ENCODE results near the gene KBTBD8. TPM values are rescaled to one million over a fixed set of nuclear protein-coding genes. Genes with fewer than 3 reads are reported as not detected.

KBTBD8 gene
- total RNA-seq, 2 experiments from 2014 or later = 7.1 to 7.7 TPM

- peaks cover 13% of the 10 kb centered on the region for H3K36me3 Mint-ChIP-seq (ENCODE audit: low read depth)
- peaks cover 0 to 18% of the 10 kb centered on the region in 2 experiments for H3K27me3 ChIP-seq (ENCODE audit: control insufficient read depth in 1 of 2, insufficient read depth in 2 of 2, low read length in 2 of 2)
- H3K36me3 ChIP-seq (ENCODE audit: insufficient read depth, low read length) = no peaks in the 10 kb centered on the region
- peak overlapping the region in 1 of 2 donors; percentile 67 for H3K27ac ChIP-seq (ENCODE audit: low read depth in 1 of 2, low read length in 2 of 2)
- ATAC-seq (ENCODE audit: poor library complexity) (no peak), DNase-seq (peak in 2 of 14 experiments; percentile 9 to 94)
- H3K9me3 Mint-ChIP-seq = no peaks in the 10 kb centered on the region
- peaks cover 35% of the 10 kb centered on the region for H3K4me1 Mint-ChIP-seq (ENCODE audit: low read depth)
- ChIA-PET CTCF (interaction anchor here (1.3 to 1.9 kb wide), 2 partner anchors 25 to 116 kb away, joined by 7 to 8 read pairs; no protein-coding TSS in a partner anchor), POLR2A (interaction anchor here (0.8 to 2.7 kb wide), 10 partner anchors 9 to 777 kb away, joined by 3 to 29 read pairs (median 4); partner anchors contain the start of genes SLC25A26 and SUCLG2)
- H3K4me3 ChIP-seq (ENCODE audit: low read length) = peak overlapping the region; percentile 73
- H3K27ac Mint-ChIP-seq = peak overlapping the region; percentile 89
- intact Hi-C loops (cut with DNase I, micrococcal nuclease) = loop anchor here (2.0 to 10.0 kb wide), 6 partner anchors 25 to 780 kb away; partner anchors contain the start of genes LRIG1 (in 1 of the 2) and SUCLG2 (in 1 of the 2)
- TF ChIP-seq CTCF (IDR thresholded peaks at IDR 0.05) = no peak
- peaks cover 40% of the 10 kb centered on the region for H3K27me3 Mint-ChIP-seq
- H3K4me1 ChIP-seq (ENCODE audit: insufficient read depth, low read length) = peaks cover 16% of the 10 kb centered on the region
- H3K9me3 ChIP-seq (ENCODE audit: control insufficient read depth in 1 of 2, insufficient read depth in 1 of 2, low read length in 2 of 2) = no peaks in the 10 kb centered on the region
- peak overlapping the region; percentile 98 for H3K4me3 Mint-ChIP-seq
Observed at GRCh38 chr3:66997560-66998112, 471 bp upstream of the KBTBD8 start.

GRCh38 chr3:66998904-66999235 lies 763 bp downstream of the KBTBD8 start:
- ATAC-seq (ENCODE audit: poor library complexity) (no peak), DNase-seq (peak in 2 of 14 experiments; percentile 1 to 6)
- Mint-ChIP-seq H3K36me3 (ENCODE audit: low read depth) (peaks cover 25% of the 10 kb centered on the region), H3K4me1 (ENCODE audit: low read depth) (peaks cover 44% of the 10 kb centered on the region), H3K27me3 (peaks cover 28% of the 10 kb centered on the region), H3K27ac (peak overlapping the region; percentile 89), H3K9me3 (no peaks in the 10 kb centered on the region), H3K4me3 (peak overlapping the region; percentile 98)
- POLR2A ChIA-PET = interaction anchor here (0.9 to 2.7 kb wide), 6 partner anchors 8 to 778 kb away, joined by 3 to 29 read pairs (median 5); partner anchors contain the start of gene SLC25A26
- intact Hi-C loops (cut with DNase I, micrococcal nuclease) = loop anchor here (2.0 to 10.0 kb wide), 6 partner anchors 26 to 782 kb away; partner anchors contain the start of genes LRIG1 (in 1 of the 2) and SUCLG2 (in 1 of the 2)
- TF ChIP-seq CTCF (IDR thresholded peaks at IDR 0.05) = no peak
- Histone ChIP-seq H3K27ac (ENCODE audit: low read depth in 1 of 2, low read length in 2 of 2) (peak overlapping the region; percentile 53 to 67), H3K4me1 (ENCODE audit: insufficient read depth, low read length) (peaks cover 16% of the 10 kb centered on the region), H3K9me3 (ENCODE audit: control insufficient read depth in 1 of 2, insufficient read depth in 1 of 2, low read length in 2 of 2) (no peaks in the 10 kb centered on the region), H3K36me3 (ENCODE audit: insufficient read depth, low read length) (peaks cover 7% of the 10 kb centered on the region), H3K27me3 (ENCODE audit: control insufficient read depth in 1 of 2, insufficient read depth in 2 of 2, low read length in 2 of 2) (peaks cover 0 to 18% of the 10 kb centered on the region in 2 experiments), H3K4me3 (ENCODE audit: low read length) (peak overlapping the region; percentile 73)
- CTCF ChIA-PET = interaction anchor here (1.3 to 1.9 kb wide), 2 partner anchors 27 to 115 kb away, joined by 7 to 8 read pairs; no protein-coding TSS in a partner anchor

- Histone ChIP-seq H3K9me3 (ENCODE audit: control insufficient read depth in 1 of 2, insufficient read depth in 1 of 2, low read length in 2 of 2) (no peaks in the 10 kb centered on the region), H3K27me3 (ENCODE audit: control insufficient read depth in 1 of 2, insufficient read depth in 2 of 2, low read length in 2 of 2) (peaks cover 0 to 10% of the 10 kb centered on the region in 2 experiments), H3K4me3 (ENCODE audit: low read length) (no peak overlapping the region), H3K36me3 (ENCODE audit: insufficient read depth, low read length) (peaks cover 11% of the 10 kb centered on the region), H3K4me1 (ENCODE audit: insufficient read depth, low read length) (peaks cover 16% of the 10 kb centered on the region), H3K27ac (ENCODE audit: low read depth in 1 of 2, low read length in 2 of 2) (no peak overlapping the region)
- ChIA-PET POLR2A (interaction anchor here (2.3 to 2.7 kb wide), 2 partner anchors 9 to 28 kb away, joined by 6 to 29 read pairs; no protein-coding TSS in a partner anchor), CTCF (no interaction called here)
- H3K9me3 Mint-ChIP-seq = no peaks in the 10 kb centered on the region
- DNase-seq (peak in 3 of 14 experiments; percentile 19 to 51 (median 47)), ATAC-seq (ENCODE audit: poor library complexity) (no peak)
- H3K4me1 Mint-ChIP-seq (ENCODE audit: low read depth) = peaks cover 51% of the 10 kb centered on the region
- intact Hi-C loops (cut with DNase I, micrococcal nuclease) = loop anchor here in 1 of 2 experiments (5.0 kb wide), 1 partner anchor 947 kb away; no protein-coding TSS in a partner anchor
- TF ChIP-seq CTCF (IDR thresholded peaks at IDR 0.05) = no peak
- H3K27me3 Mint-ChIP-seq = peaks cover 17% of the 10 kb centered on the region
- H3K27ac Mint-ChIP-seq = no peak overlapping the region
- peaks cover 32% of the 10 kb centered on the region for H3K36me3 Mint-ChIP-seq (ENCODE audit: low read depth)
- H3K4me3 Mint-ChIP-seq = peak overlapping the region; percentile 64
Observed at GRCh38 chr3:67000009-67000408, 1.9 kb downstream of the KBTBD8 start.
